CD4-positive, alpha-beta memory T cell (primary cell): ENCODE results near the gene OSER1. TPM values are rescaled to one million over a fixed set of nuclear protein-coding genes. Genes with fewer than 3 reads are reported as not detected.

Source experiments
- CTCF ChIA-PET: fragments of 350-600 bp; sonication (Branson Sonifier 250); formaldehyde crosslinking; loops from one replicate; lab custom pipeline; 2021; ENCODE audit warnings: inconsistent platforms; ENCODE audit not compliant: partially characterized antibody; lab: Charles Lee
- POLR2A ChIA-PET: fragments of 350-600 bp; sonication (Branson Sonifier 250); formaldehyde crosslinking; loops from one replicate; lab custom pipeline; 2021; ENCODE audit not compliant: partially characterized antibody; lab: Charles Lee
- DNase-seq, 5 donors: peaks; one replicate each; pipeline versions ENCODE4 v3.0.0 to v3.0.0-alpha.2; 2020 to 2022; ENCODE audit warnings: mixed read lengths in 1 of 5
- H3K27ac ChIP-seq: one replicate; pipeline ENCODE4 v1.7.0; 2013; ENCODE audit warnings: low read depth, low read length
- H3K27me3 ChIP-seq: 2 replicates; pipeline ENCODE4 v1.7.0; 2013; ENCODE audit warnings: mild to moderate bottlenecking, low read length, moderate library complexity; ENCODE audit not compliant: insufficient read depth
- H3K36me3 ChIP-seq: 2 replicates; pipeline ENCODE4 v1.7.0; 2013; ENCODE audit warnings: mild to moderate bottlenecking, low read length, moderate library complexity; ENCODE audit not compliant: insufficient read depth
- H3K4me1 ChIP-seq: 2 replicates; pipeline ENCODE4 v1.7.0; 2013; ENCODE audit warnings: mild to moderate bottlenecking, low read length, moderate library complexity; ENCODE audit not compliant: insufficient read depth
- H3K4me3 ChIP-seq, 2 donors: one replicate each; pipeline ENCODE4 v1.7.0; 2013; ENCODE audit warnings: low read length in 2 of 2, mild to moderate bottlenecking in 1 of 2
- H3K9me3 ChIP-seq, 2 donors: one replicate each; pipeline ENCODE4 v1.7.0; 2013; ENCODE audit warnings: low read length in 2 of 2, control low read depth in 1 of 2; ENCODE audit not compliant: control insufficient read depth in 1 of 2
- H3K27ac Mint-ChIP-seq, 7 donors: one replicate each; pipeline ENCODE4 v1.8.0; 2020 to 2021; ENCODE audit warnings: mixed read lengths in 7 of 7, mild to moderate bottlenecking in 6 of 7, inconsistent platforms in 3 of 7, moderate library complexity in 3 of 7
- H3K27me3 Mint-ChIP-seq, 2 donors: one replicate each; pipeline ENCODE4 v1.8.0; 2020 to 2021; ENCODE audit warnings: mixed read lengths in 2 of 2
- H3K36me3 Mint-ChIP-seq, 2 donors: one replicate each; pipeline ENCODE4 v1.8.0; 2020 to 2021; ENCODE audit warnings: mixed read lengths in 2 of 2, inconsistent platforms in 1 of 2, mild to moderate bottlenecking in 1 of 2
- H3K4me1 Mint-ChIP-seq, 4 donors: one replicate each; pipeline ENCODE4 v1.8.0; 2020 to 2021; ENCODE audit warnings: mixed read lengths in 4 of 4, mild to moderate bottlenecking in 1 of 4
- H3K4me3 Mint-ChIP-seq, 8 donors: one replicate each; pipeline ENCODE4 v1.8.0; 2020 to 2021; ENCODE audit warnings: mixed read lengths in 8 of 8, mild to moderate bottlenecking in 7 of 8, moderate library complexity in 6 of 8, inconsistent platforms in 3 of 8
- H3K9me3 Mint-ChIP-seq, 8 donors: one replicate each; pipeline ENCODE4 v1.8.0; 2020 to 2021; ENCODE audit warnings: mixed read lengths in 8 of 8, mild to moderate bottlenecking in 5 of 8, inconsistent platforms in 3 of 8, moderate library complexity in 1 of 8
- intact Hi-C: fragments of 100-400 bp; cut with micrococcal nuclease; formaldehyde crosslinking; loops from one replicate; pipeline ENCODE4 v1.15.1; 2023
- polyA plus RNA-seq, 2 donors: library from polyadenylated mRNA; unstranded; fragments of 300-500 nt; fragmentation: Illumina TruSeq; gene quantifications; one replicate each; pipeline ENCODE4 v1.2.3, GENCODE V29; 2021
- total RNA-seq, 2 experiments: library from RNA; stranded (reverse); gene quantifications; one replicate each; pipeline ENCODE4 v1.2.3, GENCODE V29; 2021

The OSER1 gene
- total and polyA plus RNA-seq, 4 experiments from 2014 or later: 35.5 to 63.3 (median 38.7) TPM

DNA sequence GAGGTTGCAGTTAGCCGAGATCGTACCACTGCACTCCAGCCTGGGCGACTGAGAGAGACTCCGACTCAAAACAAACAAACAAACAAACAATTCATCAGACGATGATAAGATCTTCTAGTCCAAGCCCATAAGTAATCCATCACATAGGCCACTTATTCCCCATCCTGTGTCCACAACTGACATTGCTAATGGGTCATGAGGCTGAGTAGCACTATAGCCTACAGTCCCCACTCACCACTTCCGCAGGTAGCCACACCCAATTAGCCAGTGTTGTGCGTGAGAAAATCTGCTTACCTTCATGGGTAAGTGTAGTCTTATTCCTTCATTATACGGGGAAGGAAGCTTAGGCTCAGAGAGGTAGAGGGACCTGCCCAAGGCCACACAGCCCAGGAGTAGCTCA is 36.7 kb downstream of the OSER1 start:
- POLR2A ChIA-PET: no interaction called here
- Histone ChIP-seq H3K4me3 (no peak overlapping the region), H3K9me3 (no peaks in the 10 kb centered on the region), H3K36me3 (no peaks in the 10 kb centered on the region), H3K4me1 (no peaks in the 10 kb centered on the region), H3K27me3 (peaks cover 8% of the 10 kb centered on the region), H3K27ac (no peak overlapping the region)
- DNase-seq: no peak
- Mint-ChIP-seq H3K27ac (no peak overlapping the region), H3K9me3 (peaks cover 0 to 5% (median 1%) of the 10 kb centered on the region in 8 donors), H3K27me3 (peaks cover 22 to 33% of the 10 kb centered on the region in 2 donors), H3K36me3 (no peaks in the 10 kb centered on the region), H3K4me3 (no peak overlapping the region), H3K4me1 (peaks cover 0 to 2% (median 0%) of the 10 kb centered on the region in 4 donors)
- CTCF ChIA-PET: interaction anchor here (1.3 kb wide), 1 partner anchor 16 kb away, joined by 3 read pairs; no protein-coding TSS in a partner anchor
- intact Hi-C loops: no loop called here

- intact Hi-C loops: no loop called here
- no peak overlapping the region for H3K27ac Mint-ChIP-seq
- Histone ChIP-seq H3K4me1 (no peaks in the 10 kb centered on the region), H3K27ac (no peak overlapping the region), H3K27me3 (peaks cover 8% of the 10 kb centered on the region), H3K4me3 (no peak overlapping the region), H3K9me3 (no peaks in the 10 kb centered on the region), H3K36me3 (no peaks in the 10 kb centered on the region)
- H3K36me3 Mint-ChIP-seq: no peaks in the 10 kb centered on the region
- H3K4me3 Mint-ChIP-seq: no peak overlapping the region
- H3K9me3 Mint-ChIP-seq: peaks cover 0 to 6% (median 3%) of the 10 kb centered on the region in 8 donors
- ChIA-PET POLR2A (no interaction called here), CTCF (interaction anchor here (1.3 kb wide), 1 partner anchor 17 kb away, joined by 3 read pairs; no protein-coding TSS in a partner anchor)
- peaks cover 23 to 34% of the 10 kb centered on the region in 2 donors for H3K27me3 Mint-ChIP-seq
- peaks cover 0 to 2% (median 0%) of the 10 kb centered on the region in 4 donors for H3K4me1 Mint-ChIP-seq
- DNase-seq: no peak
These were observed 37.5 kb downstream of the OSER1 start for GRCh38 chr20:44173116-44173515.

DNA sequence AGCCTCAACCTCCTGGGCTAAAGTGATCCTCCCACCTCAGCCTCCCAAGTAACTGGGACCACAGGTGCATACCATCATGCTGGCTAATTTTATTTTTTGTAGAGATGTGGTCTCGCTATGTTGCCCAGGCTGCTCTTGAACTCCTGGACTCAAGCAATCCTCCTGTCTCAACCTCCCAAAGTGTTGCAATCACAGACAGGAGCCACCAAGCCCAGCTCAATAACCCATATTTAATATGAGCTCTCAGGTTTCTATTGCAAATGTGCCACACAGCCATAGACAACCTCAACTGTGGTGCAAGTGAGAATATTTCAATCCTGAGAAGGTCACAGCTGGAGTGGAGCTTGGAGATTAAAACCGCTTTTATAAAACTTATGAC is 38.0 kb downstream of the OSER1 start:
- POLR2A ChIA-PET: no interaction called here

GRCh38 chr20:44171775-44172571 is 38.6 kb downstream of the OSER1 start:
- H3K4me1 Mint-ChIP-seq: peaks cover 0 to 2% (median 0%) of the 10 kb centered on the region in 4 donors
- ChIA-PET POLR2A (no interaction called here), CTCF (interaction anchor here (1.3 kb wide), 1 partner anchor 18 kb away, joined by 3 read pairs; no protein-coding TSS in a partner anchor)

More for the DNA sequence above, 38.0 kb downstream of the OSER1 start:
- Mint-ChIP-seq H3K27ac (no peak overlapping the region), H3K27me3 (peaks cover 23 to 34% of the 10 kb centered on the region in 2 donors), H3K4me1 (peaks cover 0 to 2% (median 0%) of the 10 kb centered on the region in 4 donors), H3K9me3 (peaks cover 0 to 6% (median 3%) of the 10 kb centered on the region in 8 donors), H3K4me3 (no peak overlapping the region), H3K36me3 (no peaks in the 10 kb centered on the region)
- H3K4me1 ChIP-seq: no peaks in the 10 kb centered on the region
- H3K27ac ChIP-seq: no peak overlapping the region
- CTCF ChIA-PET: interaction anchor here (1.3 kb wide), 1 partner anchor 17 kb away, joined by 3 read pairs; no protein-coding TSS in a partner anchor
- no peak overlapping the region for H3K4me3 ChIP-seq
- H3K36me3 ChIP-seq: no peaks in the 10 kb centered on the region
- H3K9me3 ChIP-seq: no peaks in the 10 kb centered on the region
- peaks cover 8% of the 10 kb centered on the region for H3K27me3 ChIP-seq
- intact Hi-C loops: no loop called here
- DNase-seq: no peak

DNA sequence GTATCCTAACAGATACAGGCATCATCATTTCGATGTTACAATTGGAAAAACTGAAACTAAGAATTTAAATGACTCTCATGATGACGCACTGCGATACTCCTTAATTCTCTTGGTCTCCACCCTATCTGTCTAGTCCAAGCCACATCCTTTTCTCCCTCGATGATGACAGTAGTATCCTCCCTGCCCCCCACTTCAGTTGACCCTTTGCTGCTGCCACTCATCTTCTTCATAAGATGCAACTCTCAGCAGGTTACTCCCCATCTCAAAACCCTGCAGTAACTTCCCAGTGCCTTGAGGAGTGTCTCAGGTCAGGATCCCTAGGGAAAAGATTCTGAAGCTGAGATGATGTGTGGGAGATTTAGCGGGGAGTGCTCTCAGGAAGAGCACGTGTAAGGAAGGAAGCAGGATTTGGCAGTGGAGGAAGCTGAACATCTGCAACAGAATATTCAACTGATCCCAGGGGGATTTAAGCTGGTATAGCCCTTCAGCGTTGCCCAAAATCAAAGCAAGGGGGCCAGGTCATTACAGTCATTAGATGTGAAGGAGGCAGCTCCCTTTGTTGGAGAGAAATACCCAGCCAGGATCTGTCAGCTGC is 39.7 kb downstream of the OSER1 start:
- no peaks in the 10 kb centered on the region for H3K36me3 Mint-ChIP-seq
- peaks cover 0 to 6% (median 3%) of the 10 kb centered on the region in 8 donors for H3K9me3 Mint-ChIP-seq
- ChIA-PET POLR2A (no interaction called here), CTCF (no interaction called here)
- H3K4me3 Mint-ChIP-seq: no peak overlapping the region
- no peak for DNase-seq
- Histone ChIP-seq H3K4me1 (no peaks in the 10 kb centered on the region), H3K36me3 (no peaks in the 10 kb centered on the region), H3K9me3 (no peaks in the 10 kb centered on the region), H3K27me3 (peaks cover 8% of the 10 kb centered on the region), H3K27ac (no peak overlapping the region), H3K4me3 (no peak overlapping the region)
- intact Hi-C loops: no loop called here
- no peak overlapping the region for H3K27ac Mint-ChIP-seq
- peaks cover 0 to under 1% (median 0%) of the 10 kb centered on the region in 4 donors for H3K4me1 Mint-ChIP-seq
- peaks cover 26 to 40% of the 10 kb centered on the region in 2 donors for H3K27me3 Mint-ChIP-seq

More at GRCh38 chr20:44171775-44172571, 38.6 kb downstream of the OSER1 start:
- H3K27me3 Mint-ChIP-seq: peaks cover 24 to 39% of the 10 kb centered on the region in 2 donors
- no peak overlapping the region for H3K4me3 Mint-ChIP-seq
- peaks cover 0 to 6% (median 3%) of the 10 kb centered on the region in 8 donors for H3K9me3 Mint-ChIP-seq
- H3K27ac Mint-ChIP-seq: no peak overlapping the region
- Histone ChIP-seq H3K27me3 (peaks cover 8% of the 10 kb centered on the region), H3K27ac (no peak overlapping the region), H3K4me3 (no peak overlapping the region), H3K4me1 (no peaks in the 10 kb centered on the region), H3K36me3 (no peaks in the 10 kb centered on the region), H3K9me3 (no peaks in the 10 kb centered on the region)
- DNase-seq: no peak
- intact Hi-C loops: no loop called here
- H3K36me3 Mint-ChIP-seq: no peaks in the 10 kb centered on the region

DNA sequence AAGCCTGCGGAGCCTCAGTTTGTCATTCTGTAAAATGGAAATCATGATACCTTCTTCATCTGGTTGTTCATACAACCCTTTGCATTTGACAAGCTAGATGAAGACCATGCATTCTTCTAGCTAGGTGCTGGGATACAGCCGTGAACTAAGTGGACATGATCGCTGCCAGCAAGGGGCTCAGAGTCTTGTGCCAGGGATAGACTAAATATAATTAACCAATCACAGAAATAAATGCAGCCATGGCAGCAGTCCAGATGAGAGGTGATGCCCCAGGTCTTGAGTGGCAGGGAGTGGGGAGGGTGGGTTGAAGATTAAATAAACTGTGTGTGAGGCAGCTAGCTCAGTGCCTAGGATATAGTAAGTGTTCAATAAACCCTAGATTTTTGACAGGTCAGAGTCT is 42.8 kb downstream of the OSER1 start:
- no peaks in the 10 kb centered on the region for H3K36me3 ChIP-seq
- peaks cover 17% of the 10 kb centered on the region for H3K27me3 ChIP-seq
- Mint-ChIP-seq H3K9me3 (peaks cover 0 to 6% (median 4%) of the 10 kb centered on the region in 8 donors), H3K27me3 (peaks cover 34 to 35% of the 10 kb centered on the region in 2 donors), H3K4me1 (no peaks in the 10 kb centered on the region), H3K4me3 (no peak overlapping the region), H3K27ac (no peak overlapping the region), H3K36me3 (no peaks in the 10 kb centered on the region)
- intact Hi-C loops: no loop called here
- no peaks in the 10 kb centered on the region for H3K9me3 ChIP-seq
- DNase-seq: no peak
- CTCF ChIA-PET: no interaction called here
- H3K4me3 ChIP-seq: no peak overlapping the region
- POLR2A ChIA-PET: no interaction called here
- H3K27ac ChIP-seq: no peak overlapping the region
- H3K4me1 ChIP-seq: no peaks in the 10 kb centered on the region

DNA sequence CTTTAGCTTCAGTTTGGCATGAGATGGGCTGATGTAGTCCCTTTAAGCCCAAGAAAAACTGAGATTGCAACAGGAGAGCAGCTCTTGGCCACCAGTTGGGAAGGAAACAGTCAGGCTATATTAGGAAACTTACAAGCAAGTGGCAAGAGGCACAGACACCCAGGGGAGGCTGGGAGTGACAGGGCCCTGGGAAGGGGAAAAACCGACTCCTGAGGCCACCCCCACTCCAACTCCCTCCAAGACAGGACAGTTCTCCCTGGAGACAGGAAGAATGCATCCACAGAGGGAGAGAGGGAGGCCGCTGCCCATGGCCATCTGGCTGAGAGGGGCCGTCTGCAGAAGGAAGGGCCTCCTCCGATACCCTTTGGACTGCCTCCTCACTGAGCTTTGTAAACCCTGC is 44.1 kb downstream of the OSER1 start:
- peaks cover 31 to 33% of the 10 kb centered on the region in 2 donors for H3K27me3 Mint-ChIP-seq
- CTCF ChIA-PET: interaction anchor here (0.8 to 1.5 kb wide), 2 partner anchors 23 to 27 kb away, joined by 3 to 4 read pairs; no protein-coding TSS in a partner anchor

More for the DNA sequence above, 44.1 kb downstream of the OSER1 start:
- Histone ChIP-seq H3K4me3 (no peak overlapping the region), H3K9me3 (no peaks in the 10 kb centered on the region), H3K4me1 (no peaks in the 10 kb centered on the region), H3K36me3 (no peaks in the 10 kb centered on the region), H3K27ac (no peak overlapping the region), H3K27me3 (peaks cover 11% of the 10 kb centered on the region)
- POLR2A ChIA-PET: no interaction called here
- Mint-ChIP-seq H3K36me3 (no peaks in the 10 kb centered on the region), H3K4me3 (no peak overlapping the region), H3K4me1 (no peaks in the 10 kb centered on the region), H3K27ac (no peak overlapping the region), H3K9me3 (peaks cover 0 to 6% (median 4%) of the 10 kb centered on the region in 8 donors)
- DNase-seq: no peak
- intact Hi-C loops: no loop called here
